ENCODE measurements around the gene ANKRD28.
"Not testable (repeated sequence)": the region's sequence is repeated elsewhere in the genome, so short reads cannot be mapped to it uniquely, and the experiment has no call there.

Gene ANKRD28

DNA sequence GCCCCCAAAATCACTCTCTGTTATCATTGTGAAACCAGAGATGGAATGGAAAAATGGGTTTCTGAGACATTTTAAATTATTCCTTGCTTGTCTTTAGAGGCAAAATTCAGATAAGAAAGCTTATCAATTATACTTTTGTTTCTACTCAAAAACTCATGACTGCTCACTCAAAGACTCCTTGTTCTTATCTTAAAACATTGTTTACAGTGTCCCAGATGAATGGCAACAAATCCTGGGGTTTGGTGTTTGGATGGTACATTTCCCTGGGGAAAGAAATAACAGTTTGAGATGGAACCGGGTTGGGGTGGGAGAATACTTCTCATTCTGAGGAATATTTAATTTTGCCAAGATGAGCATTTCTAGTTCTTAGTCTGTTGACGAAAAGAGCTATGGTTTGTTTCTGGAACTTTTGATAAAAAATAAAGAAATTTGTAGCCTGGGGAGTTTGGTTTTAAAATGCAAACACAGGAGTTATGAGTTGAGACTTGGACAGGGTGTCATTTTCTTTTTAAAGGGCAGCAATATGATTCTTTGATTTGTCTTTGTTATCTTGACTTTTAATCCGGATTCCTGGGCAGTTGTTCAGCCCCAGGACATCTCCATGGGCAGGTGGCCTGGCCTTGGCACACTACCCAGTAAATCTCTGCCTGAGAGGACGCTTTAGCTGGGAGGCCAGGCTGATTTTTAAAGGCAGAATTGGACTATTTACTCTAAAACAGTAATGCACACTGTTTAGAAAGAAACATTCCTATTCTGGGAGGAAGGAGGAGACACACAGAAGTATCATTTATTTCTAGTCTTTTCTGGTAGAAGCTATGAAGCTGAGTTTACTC, 163.8 kb downstream of the ANKRD28 start:
- no peak for DNase-seq (ENCODE audit: low spot score)

DNA sequence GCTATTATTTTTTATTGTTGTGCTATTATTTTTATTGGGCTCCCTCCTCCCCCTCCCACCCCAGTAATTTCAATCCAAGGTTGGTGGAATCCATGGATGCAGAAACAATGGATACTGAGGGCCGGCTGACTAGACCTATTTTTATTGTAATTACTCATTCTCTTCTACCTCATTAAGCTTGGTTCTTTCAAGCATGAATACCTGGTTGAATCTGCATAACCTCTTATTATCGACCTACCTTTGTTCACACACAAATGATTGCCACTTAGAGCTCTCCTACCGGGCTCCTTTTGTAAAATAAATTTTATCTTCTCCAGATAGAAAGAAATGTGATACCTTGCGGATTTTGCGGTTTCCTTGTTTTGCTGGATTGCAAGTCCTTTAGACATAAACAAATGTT, 164.6 kb downstream of the ANKRD28 start:
- no peak for DNase-seq (ENCODE audit: low spot score)

DNA sequence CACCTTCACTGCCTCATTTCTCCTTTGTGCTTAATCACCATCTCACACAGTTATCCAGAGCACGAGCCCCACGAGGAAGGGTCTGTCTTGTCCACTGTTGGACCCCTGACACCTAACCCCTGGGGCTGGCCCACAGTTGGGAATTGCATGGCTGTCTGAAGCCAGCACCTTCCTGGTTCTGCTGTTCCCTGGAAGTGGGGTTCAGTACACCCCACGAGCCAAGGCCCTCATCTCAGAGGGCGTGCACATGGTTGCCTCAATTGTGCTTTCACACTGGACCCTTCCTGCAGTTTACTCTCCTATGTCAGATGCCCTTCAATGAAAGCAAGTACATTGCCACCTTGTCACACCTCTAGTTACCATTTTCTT, 165.6 kb downstream of the ANKRD28 start:
- DNase-seq (ENCODE audit: low spot score) = no peak

DNA sequence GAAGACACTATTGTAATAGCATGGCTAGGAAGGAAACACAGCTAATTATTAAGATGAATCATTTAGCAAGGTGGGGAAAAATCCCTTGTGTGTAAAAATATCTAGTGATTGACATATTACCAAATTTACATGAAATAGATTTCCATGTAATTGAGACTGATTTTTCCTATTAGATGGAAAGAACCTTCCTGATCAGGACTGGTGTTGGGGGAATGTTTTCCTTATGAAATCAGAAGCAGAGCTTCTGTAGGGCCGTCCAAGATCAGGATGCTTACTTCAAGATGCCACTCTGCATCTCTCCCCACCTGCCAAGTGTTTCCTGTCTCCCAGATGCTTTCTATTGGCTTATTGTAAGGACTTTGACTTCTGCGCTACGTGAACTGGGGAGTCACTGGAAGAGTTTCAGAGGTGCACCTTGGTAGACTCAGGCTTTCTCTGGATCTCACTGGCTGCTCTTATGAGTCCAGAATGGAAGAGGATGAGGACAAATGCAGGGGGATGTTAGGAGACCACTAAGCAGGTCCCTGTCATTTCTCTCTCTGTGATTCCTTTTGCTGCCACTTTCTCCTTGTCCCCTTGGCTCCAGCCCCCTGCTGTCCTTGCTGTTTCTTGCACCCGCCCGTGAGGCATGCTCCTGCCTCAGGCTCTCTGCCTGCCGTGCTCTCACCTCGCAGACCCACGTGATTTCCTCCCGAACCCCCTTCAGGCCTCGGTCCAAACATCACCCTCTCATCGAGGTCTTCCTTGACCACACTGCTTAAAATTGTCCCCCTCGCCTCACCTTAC, 166.2 kb downstream of the ANKRD28 start:
- DNase-seq (ENCODE audit: low spot score) = no peak

DNA sequence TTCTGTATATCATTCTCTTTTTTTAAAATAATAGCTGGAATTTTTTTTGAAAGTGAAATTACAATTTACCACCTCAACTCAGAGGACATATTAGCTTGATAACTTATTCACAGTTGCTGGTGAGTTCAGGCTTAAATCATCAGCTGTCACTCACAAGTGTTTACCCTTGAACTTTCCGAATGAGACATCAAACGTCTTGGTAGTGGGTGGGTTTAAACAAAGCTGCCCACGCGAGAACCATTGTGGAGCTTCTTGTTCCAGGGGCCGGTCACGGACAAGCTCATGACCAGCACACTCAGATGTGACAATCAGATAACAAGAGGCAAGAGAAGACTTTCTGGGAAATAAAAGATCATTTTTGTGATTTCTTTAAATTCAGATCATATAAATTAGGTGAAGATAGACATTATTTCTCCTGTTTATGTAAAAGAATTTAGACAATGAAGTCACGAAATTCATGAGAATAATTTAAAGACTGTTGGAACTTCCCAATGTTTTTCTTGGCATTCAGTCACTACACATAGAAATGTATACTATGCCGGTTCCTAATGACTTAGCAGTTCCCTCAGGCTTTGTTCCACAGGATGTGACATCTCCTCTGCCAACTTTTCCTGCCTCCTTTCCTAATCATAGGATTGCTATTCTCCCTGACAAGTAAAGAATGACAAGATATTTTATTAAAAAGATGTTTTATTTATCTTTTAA, 167.0 kb downstream of the ANKRD28 start:
- DNase-seq (ENCODE audit: low spot score) = peak; percentile 30

DNA sequence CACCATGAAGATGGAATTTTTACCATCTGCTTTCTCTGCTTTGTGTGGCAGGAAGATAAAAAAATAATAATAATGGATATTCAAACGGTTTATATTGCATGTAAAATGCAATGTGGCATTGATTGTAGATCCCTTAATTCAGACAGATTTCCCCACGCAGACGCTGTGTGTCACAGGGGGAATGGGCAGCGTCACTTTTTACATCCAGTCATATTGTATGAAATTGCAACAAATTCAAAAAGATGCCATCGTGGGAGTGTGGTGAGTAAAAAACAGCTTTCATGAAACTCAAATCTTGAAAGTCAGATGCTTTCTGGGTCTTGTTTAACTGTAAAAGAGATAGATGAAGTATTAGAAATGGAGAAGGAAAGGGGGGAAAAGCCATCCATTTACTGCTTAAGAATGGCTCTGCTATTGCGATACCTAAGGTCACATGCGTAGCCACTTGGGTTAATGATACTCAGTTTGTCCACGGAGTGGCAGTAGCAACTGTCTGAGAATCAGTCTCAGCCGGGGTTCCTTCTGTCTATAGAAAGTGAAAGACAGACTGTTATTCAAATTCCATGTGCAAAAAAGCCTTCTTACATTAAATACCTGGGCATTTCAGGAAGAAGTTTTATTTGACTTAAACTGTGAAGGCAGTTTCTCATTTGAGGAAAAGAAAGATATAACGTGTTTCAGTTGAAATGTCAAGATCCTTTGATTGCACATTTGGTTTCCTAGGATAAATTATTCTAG, 167.8 kb downstream of the ANKRD28 start:
- DNase-seq (ENCODE audit: low spot score) = peak; percentile 87

DNA sequence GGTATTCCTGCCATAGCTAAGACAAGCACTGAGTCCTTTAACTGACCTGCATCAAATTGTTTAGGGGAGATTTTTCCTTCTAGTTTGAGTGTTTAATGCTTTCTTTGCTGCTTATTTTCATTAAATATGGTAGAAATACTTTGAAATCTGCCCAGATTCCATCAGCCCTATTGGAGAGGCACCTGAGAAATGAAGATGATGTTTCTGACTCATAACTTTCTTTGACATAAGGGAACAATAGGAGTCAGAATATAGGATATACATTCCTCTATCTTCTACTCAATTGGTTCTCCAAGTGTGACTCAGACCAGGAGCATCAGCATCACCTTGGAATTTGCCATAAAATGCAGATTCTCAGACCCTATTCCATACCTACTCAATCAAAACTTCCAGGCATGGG, 168.8 kb downstream of the ANKRD28 start:
- no peak for DNase-seq (ENCODE audit: low spot score)

DNA sequence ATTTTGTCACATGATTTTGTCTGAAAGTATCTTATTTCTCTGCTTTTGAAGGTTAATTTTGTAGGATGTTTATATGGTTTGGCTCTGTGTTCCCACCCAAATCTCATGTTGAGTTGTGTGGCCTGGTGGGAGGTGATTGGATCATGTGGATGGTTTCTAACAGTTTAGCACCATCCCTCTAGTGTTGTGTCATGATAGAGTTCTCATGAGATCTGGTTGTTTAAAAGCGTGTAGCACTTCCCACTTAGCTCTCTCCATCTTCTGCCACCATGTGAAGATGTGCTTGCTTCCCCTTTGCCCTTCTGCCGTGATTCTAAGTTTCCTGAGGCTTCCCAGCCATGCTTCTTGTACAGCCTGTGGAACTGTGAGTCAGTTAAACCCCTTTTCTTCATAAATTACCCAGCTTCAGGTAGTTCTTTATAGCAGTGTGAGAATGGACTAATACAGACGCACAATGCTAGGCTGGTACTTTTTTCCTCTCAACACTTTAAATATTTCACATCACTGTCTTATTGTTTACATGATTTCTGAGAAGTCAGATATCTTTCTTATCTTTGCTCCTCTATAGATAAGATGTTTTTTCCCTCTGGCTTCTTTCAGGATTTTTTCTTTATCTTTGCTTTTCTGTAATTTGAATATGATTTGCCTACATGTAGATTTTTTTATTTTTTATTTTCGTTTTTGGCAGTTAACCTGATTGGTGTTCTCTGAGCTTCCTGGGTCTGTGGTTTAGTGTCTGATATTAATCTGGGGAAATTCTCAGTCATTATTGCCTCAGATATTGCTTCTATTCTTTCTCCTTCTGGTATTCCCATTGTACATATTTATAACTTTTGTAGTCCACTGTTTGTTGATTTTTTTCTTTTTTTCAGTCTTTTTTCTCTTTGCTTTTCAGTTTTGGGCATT, 174.0 kb downstream of the ANKRD28 start:
- peak; percentile 19 for DNase-seq (ENCODE audit: low spot score)

DNA sequence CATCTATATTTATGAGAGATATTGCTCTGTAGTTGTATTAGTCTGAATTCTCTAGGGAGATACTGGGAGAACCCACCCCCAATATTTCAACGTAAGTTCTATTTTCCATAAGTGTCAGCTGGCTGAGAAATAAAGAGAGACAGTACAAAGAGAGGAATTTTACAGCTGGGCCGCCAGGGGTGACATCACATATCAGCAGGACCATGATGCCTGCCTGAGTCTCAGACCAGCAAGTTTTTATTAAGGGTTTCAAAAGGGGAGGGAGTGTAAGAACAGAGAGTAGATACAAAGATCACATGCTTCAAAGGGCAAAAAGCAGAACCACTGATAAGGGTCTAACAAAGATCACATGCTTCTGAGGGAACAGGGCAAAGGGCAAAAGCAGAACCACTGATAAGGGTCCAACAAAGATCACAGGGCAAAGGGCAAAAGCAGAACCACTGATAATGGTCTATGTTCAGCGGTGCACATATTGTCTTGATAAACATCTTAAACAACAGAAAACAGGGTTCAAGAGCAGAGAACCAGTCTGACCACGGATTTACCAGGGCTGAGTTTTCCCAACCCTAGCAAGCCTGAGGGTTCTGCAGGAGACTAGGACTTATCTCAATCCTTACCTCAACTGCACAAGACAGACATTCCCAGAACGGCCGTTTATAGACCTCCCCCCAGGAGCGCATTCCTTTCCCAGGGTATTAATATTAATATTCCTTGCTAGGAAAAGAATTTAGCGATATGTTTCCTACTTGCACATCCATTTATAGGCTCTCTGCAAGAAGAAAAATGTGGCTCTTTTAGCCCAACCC, 177.9 kb downstream of the ANKRD28 start:
- not testable (repeated sequence) for DNase-seq (ENCODE audit: low spot score)
